H1 (cell line): Measurements from ENCODE around the gene PRRC2A. TPM values are rescaled to one million over a fixed set of nuclear protein-coding genes. Genes with fewer than 3 reads are reported as not detected.

ENCODE experiments used
- ASH2L ChIP-seq: fragments of 200-600, 300-600 bp; sonication (generic); IDR thresholded peaks from one replicate; pipeline ENCODE4 v1.7.1; 2017; ENCODE audit warnings: low read length
- BACH1 ChIP-seq: IDR thresholded peaks from 2 replicates; pipeline ENCODE4 v1.6.1; 2012; ENCODE audit warnings: low read length, improper control_type of control experiment
- BCL11A ChIP-seq, 2 experiments: IDR thresholded peaks; one replicate each; pipeline ENCODE4 v1.6.1; 2011; ENCODE audit warnings: low read depth in 2 of 2, low read length in 2 of 2, mild to moderate bottlenecking in 2 of 2
- BRCA1 ChIP-seq: IDR thresholded peaks from 2 replicates; pipeline ENCODE4 v1.6.1; 2012; ENCODE audit warnings: low read depth, low read length, improper control_type of control experiment
- CTBP2 ChIP-seq: IDR thresholded peaks from 2 replicates; pipeline ENCODE4 v1.7.0; 2011; ENCODE audit warnings: borderline replicate concordance, mild to moderate bottlenecking, moderate library complexity, mixed read lengths, low read length; ENCODE audit not compliant: insufficient read depth, insufficient read length
- EZH2 ChIP-seq: fragments of 200-600 bp; sonication (generic); IDR thresholded peaks from 2 replicates; pipeline ENCODE4 v1.7.1; 2012; ENCODE audit warnings: low read depth, mild to moderate bottlenecking, moderate library complexity, low read length, inconsistent platforms; ENCODE audit not compliant: severe bottlenecking
- GABPA ChIP-seq: IDR thresholded peaks from 2 replicates; pipeline ENCODE4 v1.6.1; 2011; ENCODE audit warnings: mild to moderate bottlenecking, low read length, moderate library complexity, borderline replicate concordance; ENCODE audit not compliant: insufficient read depth
- HDAC6 ChIP-seq: IDR thresholded peaks from one replicate; pipeline ENCODE4 v1.7.1; 2012; ENCODE audit warnings: low read depth, mild to moderate bottlenecking, inconsistent platforms, low read length, moderate library complexity
- JUND ChIP-seq: IDR thresholded peaks from 2 replicates; pipeline ENCODE4 v1.6.1; 2011; ENCODE audit warnings: mild to moderate bottlenecking, improper control_type of control experiment, low read length
- KDM4A ChIP-seq: IDR thresholded peaks from one replicate; pipeline ENCODE4 v1.7.1; 2012; ENCODE audit warnings: low read depth, mild to moderate bottlenecking, moderate library complexity, low read length, inconsistent platforms; ENCODE audit not compliant: severe bottlenecking
- KDM5A ChIP-seq: fragments of 200-600 bp; IDR thresholded peaks from 2 replicates; pipeline ENCODE4 v1.7.1; 2012; ENCODE audit warnings: mild to moderate bottlenecking, low read length, inconsistent platforms, mixed read lengths
- MAFK ChIP-seq: IDR thresholded peaks from 2 replicates; pipeline ENCODE4 v1.6.1; 2012; ENCODE audit warnings: low read depth, mild to moderate bottlenecking, improper control_type of control experiment, low read length
- NANOG ChIP-seq: IDR thresholded peaks from 2 replicates; pipeline ENCODE4 v1.6.1; 2011; ENCODE audit warnings: low read length, low read depth, mild to moderate bottlenecking, inconsistent platforms; ENCODE audit not compliant: insufficient read depth, poor library complexity, severe bottlenecking
- NRF1 ChIP-seq: IDR thresholded peaks from 2 replicates; pipeline ENCODE4 v1.6.1; 2011; ENCODE audit warnings: mild to moderate bottlenecking, low read depth, low read length, improper control_type of control experiment
- SIRT6 ChIP-seq: IDR thresholded peaks from one replicate; pipeline ENCODE4 v1.7.1; 2012; ENCODE audit warnings: low read length, inconsistent platforms
- SP1 ChIP-seq: IDR thresholded peaks from 2 replicates; pipeline ENCODE4 v1.6.1; 2011; ENCODE audit warnings: low read depth, low read length
- SUZ12 ChIP-seq: fragments of 200-600 bp; sonication (generic); IDR thresholded peaks from 2 replicates; pipeline ENCODE4 v1.6.1; 2012; ENCODE audit warnings: mild to moderate bottlenecking, inconsistent platforms, low read length, moderate library complexity, mixed read lengths
- TAF1 ChIP-seq: IDR thresholded peaks from 2 replicates; pipeline ENCODE4 v1.6.1; 2011; ENCODE audit warnings: mild to moderate bottlenecking, low read depth, low read length
- TCF12 ChIP-seq: IDR thresholded peaks from 2 replicates; pipeline ENCODE4 v1.6.1; 2011; ENCODE audit warnings: low read depth, mild to moderate bottlenecking, low read length
- polyA plus RNA-seq, 7 experiments: library from polyadenylated mRNA; depleted of rRNA in 3 of 7; stranded (reverse) in 5 of 7; unstranded in 2 of 7; fragments of >200 nt in 5 of 7; fragments of 200-250 nt in 2 of 7; gene quantifications; 1 replicate in 5 of 7; 2 replicates in 1 of 7; 4 replicates in 1 of 7; pipeline versions ENCODE4 v1.2.1 to v1.2.3, GENCODE V29; 2011 to 2013; ENCODE audit warnings: missing spikeins in 2 of 7, mixed read lengths in 2 of 7
- total RNA-seq: library from RNA; stranded (reverse); fragmentation: NEBNext Ultra II Directional; extraction: Animal tissue kit (Norgen Biotek cat#: 25700); gene quantifications from 2 replicates; pipeline ENCODE4 v1.2.1, GENCODE V29; 2021
- TF ChIP-seq, protein P1 (sequence below): IDR thresholded peaks from 2 replicates; pipeline ENCODE4 v1.6.1; 2012; ENCODE audit warnings: inconsistent platforms

The PRRC2A gene
- total and polyA plus RNA-seq, 2 of the 8 experiments (the other 6 are each of a cell fraction or from before 2014, with no cell fraction given) = 118 to 300 TPM

DNA sequence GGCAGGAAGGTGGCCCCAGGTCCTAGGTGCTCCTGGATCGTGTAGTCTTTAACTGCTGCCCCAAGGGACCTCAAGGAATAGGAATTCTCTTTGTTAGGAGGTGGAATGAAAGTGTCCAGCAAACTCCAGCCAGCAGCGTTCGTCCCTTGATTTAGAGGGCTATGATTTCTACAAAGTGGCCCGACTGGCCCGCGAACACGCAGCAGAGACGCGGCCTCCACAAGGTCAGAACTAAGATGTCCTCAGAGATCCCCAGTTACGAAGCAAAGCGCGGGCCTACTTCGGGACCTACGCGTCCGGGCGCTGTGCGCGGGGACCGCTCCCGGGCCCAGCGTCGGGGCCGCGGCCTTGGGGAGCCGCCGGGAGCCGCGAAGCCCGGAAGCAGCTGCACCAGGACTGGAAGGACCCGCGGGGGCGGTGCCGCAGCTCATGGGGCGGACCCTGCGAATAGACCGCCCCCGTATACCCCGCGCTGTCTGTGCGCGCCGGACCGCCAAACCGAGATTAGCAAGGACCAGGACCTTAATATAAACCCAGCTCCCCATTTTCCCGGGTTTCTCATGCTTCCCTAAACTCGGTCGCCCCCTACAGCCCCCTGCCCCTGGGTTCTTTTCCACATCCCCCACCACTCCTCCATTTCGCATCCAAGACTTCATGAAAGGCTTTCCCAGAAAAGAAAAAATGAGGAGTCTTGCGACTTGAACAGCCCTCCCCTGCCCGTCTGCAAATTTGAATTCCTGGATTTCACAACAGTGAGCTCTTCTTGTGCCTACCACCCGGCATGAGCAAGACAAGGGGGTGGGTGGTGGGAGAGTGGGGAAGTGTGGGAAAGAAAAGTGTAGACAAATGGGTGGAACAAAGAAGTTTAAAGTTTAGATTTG lies 40.1 kb downstream of the PRRC2A start, which contains the start of gene C6orf47 (continued):
- TF ChIP-seq KDM4A = no peak
- TF ChIP-seq TCF12 = no peak
- TF ChIP-seq SP1 = peak; percentile 31; the same call in 1 of the 2 replicates
- no peak for TF ChIP-seq KDM5A
- TF ChIP-seq CTBP2 = no peak
- TF ChIP-seq BACH1 = no peak
- TF ChIP-seq NRF1 = no peak
- peak; percentile 65; the same call in 1 of the 2 replicates for TF ChIP-seq GABPA
- TF ChIP-seq, protein P1, sequence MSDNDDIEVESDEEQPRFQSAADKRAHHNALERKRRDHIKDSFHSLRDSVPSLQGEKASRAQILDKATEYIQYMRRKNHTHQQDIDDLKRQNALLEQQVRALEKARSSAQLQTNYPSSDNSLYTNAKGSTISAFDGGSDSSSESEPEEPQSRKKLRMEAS = 0 out of 2 replicates have a peak, but pooled peaks have one; percentile 23
- TF ChIP-seq TAF1 = peak; percentile 79
- no peak for TF ChIP-seq MAFK
- TF ChIP-seq SUZ12 = no peak
- no peak for TF ChIP-seq BCL11A (IDR thresholded peaks at IDR 0.05; ENCODE audit: low read depth in 2 of 2, low read length in 2 of 2)
- TF ChIP-seq NANOG = no peak
- TF ChIP-seq SIRT6 = no peak
- no peak for TF ChIP-seq JUND
- TF ChIP-seq ASH2L = peak; percentile 26
- no peak for TF ChIP-seq HDAC6
- no peak for TF ChIP-seq EZH2
- no peak for TF ChIP-seq BRCA1
